SK-N-SH treated with all-trans-retinoic acid at 6 μM for 48 hours (cell line): ENCODE measurements around the gene TTC39C.

Experiments
- BACH2 ChIP-seq: fragments of 250-450 bp; sonication (Bioruptor Pico); IDR thresholded peaks from 2 replicates; pipeline ENCODE4 v1.9.0; 2021; ENCODE audit warnings: mild to moderate bottlenecking, borderline replicate concordance
- CSDC2 ChIP-seq: fragments of 250-450 bp; sonication (Bioruptor Pico); IDR thresholded peaks from 2 replicates; pipeline ENCODE4 v1.5.0; 2020; ENCODE audit warnings: mild to moderate bottlenecking, moderate library complexity
- OSR1 ChIP-seq: fragments of 250-450 bp; sonication (Bioruptor Pico); IDR thresholded peaks from 2 replicates; pipeline ENCODE4 v1.8.0; 2022; ENCODE audit warnings: moderate library complexity, mild to moderate bottlenecking, inconsistent platforms
- PATZ1 ChIP-seq: fragments of 250-450 bp; sonication (Bioruptor Pico); IDR thresholded peaks from 2 replicates; pipeline ENCODE4 v1.8.0; 2020; ENCODE audit warnings: mild to moderate bottlenecking, moderate library complexity, borderline replicate concordance
- POU6F1 ChIP-seq: fragments of 250-450 bp; sonication (Bioruptor Pico); IDR thresholded peaks from 2 replicates; pipeline ENCODE4 v1.8.0; 2021; ENCODE audit warnings: low read depth, mild to moderate bottlenecking, moderate library complexity, borderline replicate concordance
- PPARA ChIP-seq: fragments of 250-450 bp; sonication (Bioruptor Pico); IDR thresholded peaks from 2 replicates; pipeline ENCODE4 v1.5.0; 2020; ENCODE audit warnings: mild to moderate bottlenecking, borderline replicate concordance
- RARB ChIP-seq: fragments of 250-450 bp; sonication (Bioruptor Pico); IDR thresholded peaks from 2 replicates; pipeline ENCODE4 v1.8.0; 2021; ENCODE audit warnings: mild to moderate bottlenecking, moderate library complexity
- SNAI2 ChIP-seq: fragments of 250-450 bp; sonication (Bioruptor Pico); IDR thresholded peaks from 2 replicates; pipeline ENCODE4 v1.5.0; 2020; ENCODE audit warnings: mild to moderate bottlenecking, moderate library complexity
- TOX ChIP-seq: fragments of 250-450 bp; sonication (Bioruptor Pico); IDR thresholded peaks from 2 replicates; pipeline ENCODE4 v1.8.0; 2021; ENCODE audit warnings: mild to moderate bottlenecking, moderate library complexity, borderline replicate concordance
- ZFP3 ChIP-seq: fragments of 250-450 bp; sonication (Bioruptor Pico); IDR thresholded peaks from 2 replicates; pipeline ENCODE4 v1.5.0; 2020; ENCODE audit warnings: mild to moderate bottlenecking, moderate library complexity
- ZNF565 ChIP-seq: fragments of 450-650 bp; formaldehyde crosslinking; conservative IDR thresholded peaks from 2 replicates; pipeline ENCODE4 v1.5.0; 2020; ENCODE audit warnings: low read depth, mild to moderate bottlenecking, moderate library complexity
- ZNF8 ChIP-seq: fragments of 450-650 bp; formaldehyde crosslinking; IDR thresholded peaks from 2 replicates; pipeline ENCODE4 v1.5.0; 2020; ENCODE audit warnings: mild to moderate bottlenecking, moderate library complexity
- TF ChIP-seq, protein P1 (sequence below): fragments of 250-450 bp; sonication (Bioruptor Pico); IDR thresholded peaks from 2 replicates; pipeline ENCODE4 v1.5.0; 2020; ENCODE audit warnings: mild to moderate bottlenecking, moderate library complexity

DNA sequence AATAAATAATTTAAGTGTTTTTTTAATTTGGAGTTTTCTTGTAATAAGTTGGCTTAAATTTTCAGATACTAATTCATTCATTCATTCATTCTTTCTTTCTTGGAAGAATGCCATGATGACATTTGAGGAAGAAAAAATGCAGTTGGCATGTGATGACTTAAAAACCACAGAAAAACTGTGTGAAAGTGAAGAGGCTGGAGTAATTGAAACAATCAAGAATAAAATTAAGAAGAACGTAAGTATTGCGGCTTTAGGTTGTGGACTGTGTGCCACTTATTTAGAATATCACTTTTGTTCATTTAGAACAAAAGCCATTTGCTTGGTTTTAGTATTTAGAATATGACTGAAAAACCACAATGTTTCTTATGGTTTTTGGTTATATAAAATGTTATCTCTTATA is 51.4 kb downstream of the TTC39C start:
- TF ChIP-seq RARB (CRISPR knock-in tag) (no peak), ZNF565 (CRISPR knock-in tag) (no peak), ZNF8 (CRISPR knock-in tag) (no peak), OSR1 (CRISPR knock-in tag) (no peak), PATZ1 (CRISPR knock-in tag) (no peak), POU6F1 (no peak), BACH2 (no peak), SNAI2 (no peak), PPARA (CRISPR knock-in tag) (no peak), TOX (CRISPR knock-in tag) (no peak), CSDC2 (CRISPR knock-in tag) (no peak), ZFP3 (no peak)
- TF ChIP-seq, protein P1, sequence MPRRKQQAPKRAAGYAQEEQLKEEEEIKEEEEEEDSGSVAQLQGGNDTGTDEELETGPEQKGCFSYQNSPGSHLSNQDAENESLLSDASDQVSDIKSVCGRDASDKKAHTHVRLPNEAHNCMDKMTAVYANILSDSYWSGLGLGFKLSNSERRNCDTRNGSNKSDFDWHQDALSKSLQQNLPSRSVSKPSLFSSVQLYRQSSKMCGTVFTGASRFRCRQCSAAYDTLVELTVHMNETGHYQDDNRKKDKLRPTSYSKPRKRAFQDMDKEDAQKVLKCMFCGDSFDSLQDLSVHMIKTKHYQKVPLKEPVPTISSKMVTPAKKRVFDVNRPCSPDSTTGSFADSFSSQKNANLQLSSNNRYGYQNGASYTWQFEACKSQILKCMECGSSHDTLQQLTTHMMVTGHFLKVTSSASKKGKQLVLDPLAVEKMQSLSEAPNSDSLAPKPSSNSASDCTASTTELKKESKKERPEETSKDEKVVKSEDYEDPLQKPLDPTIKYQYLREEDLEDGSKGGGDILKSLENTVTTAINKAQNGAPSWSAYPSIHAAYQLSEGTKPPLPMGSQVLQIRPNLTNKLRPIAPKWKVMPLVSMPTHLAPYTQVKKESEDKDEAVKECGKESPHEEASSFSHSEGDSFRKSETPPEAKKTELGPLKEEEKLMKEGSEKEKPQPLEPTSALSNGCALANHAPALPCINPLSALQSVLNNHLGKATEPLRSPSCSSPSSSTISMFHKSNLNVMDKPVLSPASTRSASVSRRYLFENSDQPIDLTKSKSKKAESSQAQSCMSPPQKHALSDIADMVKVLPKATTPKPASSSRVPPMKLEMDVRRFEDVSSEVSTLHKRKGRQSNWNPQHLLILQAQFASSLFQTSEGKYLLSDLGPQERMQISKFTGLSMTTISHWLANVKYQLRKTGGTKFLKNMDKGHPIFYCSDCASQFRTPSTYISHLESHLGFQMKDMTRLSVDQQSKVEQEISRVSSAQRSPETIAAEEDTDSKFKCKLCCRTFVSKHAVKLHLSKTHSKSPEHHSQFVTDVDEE (CRISPR knock-in tag), result no peak
